Middle frontal gyrus (tissue), 1 donor: ENCODE data around the gene RORB.

Source experiments
- DNase-seq: peaks from one replicate; pipeline ENCODE4 v3.0.0-alpha.2; 2015; ENCODE audit warnings: low spot score; ENCODE audit errors: extremely low spot score

The RORB gene

DNA sequence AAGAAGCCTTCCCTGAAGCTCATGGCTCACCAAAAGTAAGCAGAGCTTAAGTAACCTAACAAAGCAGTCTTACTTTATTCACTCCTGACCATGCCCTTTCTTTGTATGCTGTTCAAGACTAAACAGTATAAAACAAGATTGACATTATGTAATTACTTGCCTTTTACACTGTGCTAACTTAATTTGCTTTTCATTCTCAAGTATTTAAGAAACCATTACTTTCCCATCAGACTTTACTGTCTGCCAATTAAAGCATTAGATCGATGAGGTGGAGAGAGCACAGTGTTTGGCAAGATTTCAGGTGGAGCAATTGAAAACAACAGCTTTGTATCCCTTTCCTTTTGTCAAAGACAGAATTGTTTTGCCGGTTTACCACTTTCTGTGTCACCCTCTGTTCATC lies 98.2 kb downstream of the RORB start:
- no peak for DNase-seq

- no peak for DNase-seq
These were observed 101.7 kb downstream of the RORB start for GRCh38 chr9:74598874-74599273.

- no peak for DNase-seq
These were observed 112.7 kb downstream of the RORB start for GRCh38 chr9:74609671-74610405.

DNA sequence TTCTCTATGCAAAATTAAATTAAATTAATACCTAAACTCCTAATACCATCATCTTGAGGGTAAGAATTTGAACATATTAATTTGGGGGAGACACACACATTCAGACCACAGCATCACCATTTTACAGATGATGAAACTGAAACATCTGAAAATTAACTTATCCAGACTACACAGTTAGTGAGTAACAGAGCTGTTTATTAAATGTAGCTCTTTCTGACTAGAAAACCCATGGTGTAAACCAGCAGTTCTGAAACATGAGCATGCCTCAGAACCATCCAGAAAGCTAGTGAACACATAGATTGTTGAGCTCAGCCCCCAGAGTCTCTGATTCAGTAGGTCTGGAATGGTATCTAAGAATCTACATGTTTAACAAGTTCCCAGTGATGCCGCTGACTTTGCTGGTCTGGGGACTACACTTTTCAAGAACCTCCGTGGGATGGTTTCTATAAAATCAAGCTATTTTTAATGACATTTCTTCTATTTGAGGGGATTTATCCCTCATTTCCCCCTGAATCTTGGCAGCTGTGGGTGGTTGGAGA lies 113.5 kb downstream of the RORB start:
- DNase-seq: no peak

- DNase-seq: no peak
These were observed 133.1 kb downstream of the RORB start for GRCh38 chr9:74630228-74630627.

DNA sequence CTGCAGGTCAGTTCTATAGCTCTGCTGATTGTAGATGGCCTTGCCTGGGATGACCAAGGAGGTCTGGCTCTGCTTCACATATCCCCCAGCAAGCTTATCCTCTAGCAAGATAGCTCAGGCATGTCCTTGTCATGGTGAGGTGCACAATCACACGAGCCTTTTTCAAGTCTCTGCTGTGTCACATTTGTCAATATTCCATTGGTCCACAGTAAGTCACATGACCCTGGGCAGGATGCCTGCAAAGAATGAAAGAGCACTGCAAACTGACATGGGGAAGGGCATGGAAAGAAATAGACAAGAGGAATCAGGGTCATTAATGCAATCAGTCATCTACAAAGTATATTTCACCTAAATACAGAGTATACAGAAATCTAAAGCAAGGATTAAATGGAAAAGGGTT lies 142.0 kb downstream of the RORB start:
- DNase-seq: no peak

GRCh38 chr9:74642376-74642775 lies 145.2 kb downstream of the RORB start:
- no peak for DNase-seq

DNA sequence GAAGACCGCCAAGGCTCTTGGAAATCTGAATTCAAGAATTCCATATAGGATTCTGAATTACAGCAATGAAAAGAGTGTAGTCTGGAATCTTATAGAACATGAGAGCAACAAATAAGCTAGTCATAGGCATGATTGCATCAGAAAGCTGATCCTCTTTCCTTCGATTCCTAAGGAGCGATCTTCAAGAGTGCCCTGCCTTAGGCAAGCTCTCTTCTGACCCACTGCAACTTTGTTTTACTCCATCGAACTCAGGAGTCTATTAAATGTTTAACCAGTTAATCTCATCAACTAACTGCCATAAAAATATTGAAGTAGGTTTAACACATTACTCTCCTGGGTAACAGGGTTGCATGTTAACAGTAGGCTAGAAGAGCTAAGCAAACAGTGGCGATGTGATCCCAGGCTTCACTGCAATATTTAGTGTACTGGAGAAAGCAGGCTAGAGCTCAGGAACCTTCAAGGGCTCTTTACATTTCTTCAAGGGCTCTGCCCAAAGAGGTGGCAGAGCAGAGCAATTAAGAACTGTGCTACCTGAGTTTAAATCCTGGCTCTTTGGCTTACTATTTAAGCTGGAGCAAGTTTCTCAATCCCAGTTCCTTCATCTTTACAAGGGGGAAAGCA lies 146.3 kb downstream of the RORB start:
- no peak for DNase-seq

DNA sequence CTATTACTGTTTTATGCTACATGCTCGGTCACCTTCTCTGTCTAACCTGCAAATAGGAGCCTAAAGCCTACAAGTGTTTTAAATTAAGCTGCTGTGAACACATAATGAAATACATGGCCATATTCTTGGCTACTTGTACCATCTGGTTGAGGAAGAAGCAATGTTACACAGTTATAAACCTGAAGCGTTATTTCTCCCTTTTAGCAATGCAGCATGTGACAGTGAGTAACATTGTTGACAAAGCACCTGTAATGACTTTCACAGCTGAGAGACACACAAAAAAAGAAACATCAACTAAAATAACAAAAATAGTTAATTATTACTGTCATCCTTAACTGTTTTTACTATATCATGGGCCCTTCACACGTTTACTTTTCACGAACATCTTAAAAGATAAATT lies 146.9 kb downstream of the RORB start:
- DNase-seq: no peak

GRCh38 chr9:74645007-74645639 lies 148.0 kb downstream of the RORB start:
- DNase-seq: peak; percentile 33

DNA sequence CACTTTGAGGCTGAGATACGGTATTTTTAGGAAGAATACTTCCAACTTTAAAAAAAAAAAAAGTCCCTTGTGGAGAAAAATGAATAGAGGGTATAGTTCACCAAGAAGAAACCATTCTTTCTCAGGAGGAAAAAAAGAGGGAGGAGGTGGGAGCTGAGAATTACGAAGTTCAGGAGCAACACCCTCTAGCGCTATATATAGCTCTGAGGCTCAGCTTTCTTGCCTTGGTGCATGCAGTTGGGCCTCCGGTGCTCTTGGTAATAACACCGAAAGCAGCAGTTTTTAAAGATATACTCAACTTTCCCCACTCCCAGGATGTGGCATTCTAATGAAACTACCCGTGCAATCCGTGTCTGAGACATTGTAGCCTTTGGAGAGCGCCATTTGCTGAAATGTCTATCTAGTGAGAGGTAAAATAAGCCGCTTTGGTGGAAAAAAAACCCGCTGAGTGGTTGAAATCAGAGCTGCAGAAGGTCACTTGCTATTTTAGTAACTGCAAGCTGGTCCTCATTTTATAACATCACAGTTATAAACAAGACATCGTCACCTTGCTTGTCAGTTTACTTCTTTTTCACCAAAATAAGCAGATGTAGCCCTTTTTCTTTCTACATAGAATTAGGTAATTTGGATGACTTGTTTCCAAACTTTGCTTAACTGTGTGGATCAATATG lies 156.4 kb downstream of the RORB start:
- DNase-seq: no peak

DNA sequence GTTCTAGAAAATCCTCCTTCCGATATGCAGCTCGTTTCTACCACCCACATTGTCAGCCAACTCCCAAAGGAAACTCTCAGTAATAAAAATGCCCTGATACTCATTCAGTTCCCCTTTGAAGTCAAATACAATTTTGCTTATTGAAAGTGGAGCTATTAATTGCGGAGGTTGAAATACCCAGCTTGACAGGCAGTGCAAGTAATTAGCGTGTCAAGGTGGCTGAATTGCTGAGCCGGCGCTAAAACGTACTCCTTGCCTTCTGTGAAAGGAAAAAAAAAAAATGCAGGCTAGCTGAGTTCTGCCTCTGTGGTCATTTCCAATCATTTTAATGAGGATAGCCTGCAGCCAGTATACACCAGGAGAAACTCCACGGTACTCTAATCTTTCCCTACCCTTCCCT lies 165.5 kb downstream of the RORB start:
- DNase-seq: no peak

DNA sequence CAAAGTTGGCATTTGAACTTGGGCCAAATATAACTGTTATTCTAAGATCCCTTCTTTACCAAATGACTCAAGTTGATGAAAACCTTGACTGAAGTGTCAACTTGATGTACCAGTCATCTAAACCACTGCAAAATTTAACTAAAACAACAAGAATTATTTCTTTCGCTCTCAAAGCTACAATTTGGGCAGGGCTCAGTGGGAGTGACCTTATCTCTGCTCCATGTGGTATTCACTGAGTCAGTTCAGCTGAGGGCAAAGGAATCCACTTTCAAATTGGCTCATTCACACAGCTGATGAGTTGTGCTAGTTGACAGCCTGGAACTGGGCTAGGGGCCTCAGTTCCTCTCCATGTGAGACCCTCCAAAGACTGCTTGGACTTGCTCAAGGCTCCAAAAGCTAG lies 166.3 kb downstream of the RORB start:
- DNase-seq: no peak

DNA sequence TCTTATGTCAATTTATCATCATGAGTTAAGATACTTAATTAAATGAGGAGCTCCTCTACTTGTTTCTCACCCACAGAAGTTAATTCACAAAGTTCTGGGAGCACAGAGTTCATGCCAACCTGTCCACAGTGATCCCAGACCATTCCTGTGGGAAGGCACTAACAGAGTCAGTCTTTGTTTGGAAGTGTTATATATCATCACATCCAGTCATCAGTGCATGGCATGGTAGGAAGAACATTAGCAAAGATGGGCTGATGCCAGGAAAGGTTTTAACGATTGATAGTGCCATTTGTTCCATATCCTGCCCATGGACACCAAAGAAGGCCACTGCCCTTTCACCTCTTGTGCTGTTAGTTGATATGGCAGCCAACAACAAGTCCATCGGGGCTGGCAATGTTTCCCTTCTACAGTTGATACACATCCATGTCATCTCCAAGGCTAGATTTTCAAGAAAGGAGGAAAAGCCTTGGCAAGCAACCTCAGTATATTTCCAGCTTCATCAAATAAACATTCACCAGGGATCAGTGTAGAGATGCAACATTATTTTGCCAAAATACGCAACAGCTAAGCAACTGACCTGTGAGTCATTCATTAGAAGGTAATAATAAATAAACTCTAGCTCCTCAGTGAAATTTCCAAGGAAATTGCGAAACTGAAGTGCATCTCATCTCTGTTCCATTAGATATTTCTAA lies 169.6 kb downstream of the RORB start:
- no peak for DNase-seq

- no peak for DNase-seq
These were observed 175.1 kb downstream of the RORB start for GRCh38 chr9:74672237-74672636.

DNA sequence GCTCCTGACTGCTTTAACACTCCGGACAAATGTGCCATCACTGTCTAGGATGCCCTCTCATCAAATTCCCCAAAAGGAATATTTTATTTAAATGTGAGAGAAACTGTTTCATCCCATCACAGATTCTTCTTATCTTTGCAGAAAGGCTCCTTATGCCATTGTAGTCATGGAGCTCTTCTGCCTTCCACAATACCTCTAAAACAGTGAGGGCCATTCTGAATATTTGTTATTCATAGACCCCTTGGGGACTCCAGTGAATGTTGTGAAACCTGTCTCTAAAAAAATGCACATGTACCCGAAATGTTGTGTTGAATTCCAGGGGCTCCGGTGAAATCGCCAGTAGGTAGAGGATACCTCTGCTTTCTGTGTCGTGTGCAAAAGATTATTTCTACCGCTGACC lies 176.9 kb downstream of the RORB start:
- no peak for DNase-seq

DNA sequence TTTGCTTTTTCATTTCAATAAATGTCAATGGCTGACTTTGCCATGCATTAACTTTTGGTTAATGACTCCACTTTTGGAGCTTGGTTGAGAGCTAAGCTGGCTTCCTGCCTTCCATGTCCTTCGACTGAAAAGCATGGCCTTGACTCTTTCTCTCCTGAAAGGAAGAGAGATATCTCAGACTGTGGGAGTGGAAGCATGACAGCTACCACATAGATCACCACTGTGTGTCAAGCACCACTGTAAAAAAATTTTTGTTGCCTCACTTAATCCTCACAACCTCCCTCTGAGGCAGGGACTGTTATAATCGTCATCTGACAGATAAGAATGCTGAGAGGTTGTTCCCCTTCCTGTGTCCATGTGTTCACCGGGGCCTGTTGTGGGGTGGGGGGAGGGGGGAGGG lies 184.8 kb downstream of the RORB start:
- DNase-seq: no peak

DNA sequence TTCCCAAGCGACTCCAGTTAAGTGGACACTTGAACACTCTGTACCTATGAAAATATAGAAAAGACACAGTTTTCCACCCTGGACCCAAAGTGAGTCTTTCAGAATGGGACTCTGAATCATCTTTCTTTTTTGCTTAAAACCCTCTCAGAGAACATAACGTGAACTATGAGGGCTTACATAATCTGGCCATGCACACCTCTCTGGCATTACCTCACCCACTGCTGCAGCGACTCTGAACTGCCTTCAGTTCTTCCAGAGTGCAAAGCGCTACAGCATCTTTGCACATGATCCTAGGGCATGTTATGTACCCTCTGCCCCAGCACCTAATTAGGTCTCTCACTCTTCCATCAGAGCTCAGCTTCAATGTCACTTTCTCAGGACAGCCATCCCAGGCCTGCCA lies 186.2 kb downstream of the RORB start:
- no peak for DNase-seq

- DNase-seq: no peak
These were observed 193.9 kb downstream of the RORB start for GRCh38 chr9:74691058-74691457.

GRCh38 chr9:74696520-74696919 lies 199.4 kb downstream of the RORB start:
- DNase-seq: no peak

DNA sequence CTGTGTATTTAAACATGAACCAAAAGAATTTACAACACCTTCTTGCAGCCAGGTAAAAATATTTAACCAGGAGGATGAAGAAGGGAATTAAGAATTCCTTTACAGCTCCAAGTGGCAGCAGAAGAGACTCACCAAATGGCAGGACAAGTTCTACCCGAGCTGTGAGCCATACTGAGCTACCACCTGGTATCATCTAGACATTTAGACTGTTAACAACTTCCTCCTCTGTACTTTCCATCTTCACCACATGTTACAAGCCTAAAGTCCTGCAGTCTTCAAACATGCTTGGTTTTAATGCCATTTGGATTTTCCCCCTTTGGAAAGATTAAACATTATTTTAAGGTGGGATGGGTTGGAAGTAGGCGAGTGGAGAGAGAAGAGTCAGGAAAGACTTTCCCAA lies 200.4 kb downstream of the RORB start:
- no peak for DNase-seq
